Nephron (organoid): ENCODE data around the gene CD55.

Experiments
- H3K27ac Mint-ChIP-seq, 3 experiments: 2 replicates each; pipeline ENCODE4 v1.8.0; 2020; ENCODE audit warnings: mixed read lengths in 3 of 3, mild to moderate bottlenecking in 2 of 3, moderate library complexity in 1 of 3
- H3K27me3 Mint-ChIP-seq: 2 replicates; pipeline ENCODE4 v1.8.0; 2021; ENCODE audit warnings: low read depth, mild to moderate bottlenecking, moderate library complexity, mixed read lengths
- H3K36me3 Mint-ChIP-seq: 2 replicates; pipeline ENCODE4 v1.8.0; 2020; ENCODE audit warnings: low read depth, mixed read lengths
- H3K4me1 Mint-ChIP-seq: 2 replicates; pipeline ENCODE4 v1.8.0; 2020; ENCODE audit warnings: mixed read lengths
- H3K4me3 Mint-ChIP-seq, 3 experiments: 2 replicates each; pipeline ENCODE4 v1.8.0; 2020; ENCODE audit warnings: mild to moderate bottlenecking in 3 of 3, mixed read lengths in 3 of 3, moderate library complexity in 2 of 3
- H3K9me3 Mint-ChIP-seq: 2 replicates; pipeline ENCODE4 v1.8.0; 2020; ENCODE audit warnings: mixed read lengths
- TF ChIP-seq, protein P1 (sequence below), 3 experiments: fragments of 200-600 bp; sonication (generic); IDR thresholded peaks; one replicate each; pipeline ENCODE4 v1.5.0; 2021; ENCODE audit warnings: antibody characterized with exemption in 3 of 3; ENCODE audit not compliant: unreplicated experiment in 3 of 3

CD55 gene

DNA sequence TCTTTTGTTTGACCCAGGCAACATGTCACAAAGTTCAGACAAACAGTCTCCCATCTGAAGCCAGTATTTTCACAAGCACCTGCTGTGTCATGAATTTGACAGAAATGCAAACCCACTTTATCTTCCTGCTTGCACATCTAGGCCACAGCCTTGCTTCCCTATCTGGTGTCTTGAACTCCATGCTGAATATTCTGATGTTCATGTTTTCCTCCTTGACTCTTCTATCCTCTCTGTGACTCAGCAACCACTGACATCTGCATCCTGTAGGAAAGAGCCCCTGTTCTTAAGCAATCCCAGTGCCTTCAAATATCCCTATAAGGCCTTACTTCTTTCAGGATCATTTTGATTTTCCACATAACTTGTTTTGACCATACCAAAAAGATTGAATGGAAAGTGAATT lies 6.5 kb downstream of the CD55 start:
- no peak overlapping the region for H3K27ac Mint-ChIP-seq

DNA sequence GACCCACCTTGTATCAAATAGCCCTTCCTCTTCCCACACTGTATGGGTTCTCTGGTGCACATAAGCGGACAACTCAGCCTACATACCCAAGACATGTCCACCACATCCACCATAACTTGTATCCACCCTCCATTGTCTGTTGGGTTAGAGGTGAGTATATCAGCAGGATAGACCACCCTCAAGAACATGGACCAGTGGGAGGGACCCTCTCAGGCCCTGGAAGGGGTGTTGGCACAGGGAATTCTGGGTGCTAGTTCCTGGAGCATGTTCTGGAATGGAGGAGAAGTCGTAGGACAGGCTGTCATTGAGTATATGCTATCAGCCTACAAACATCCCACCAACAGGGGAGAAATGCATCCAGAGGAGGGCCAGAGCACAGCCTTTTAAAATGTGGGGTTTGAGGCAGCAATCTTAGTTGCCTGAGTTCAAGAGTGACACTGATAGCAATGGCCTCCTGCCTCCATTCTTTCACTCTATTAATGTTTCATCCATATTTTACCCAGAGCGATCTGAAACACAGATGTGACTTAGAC lies 7.5 kb downstream of the CD55 start:
- Mint-ChIP-seq H3K4me3 (no peak overlapping the region), H3K36me3 (peaks cover 9% of the 10 kb centered on the region), H3K27me3 (no peaks in the 10 kb centered on the region)

More for the DNA sequence above, 6.5 kb downstream of the CD55 start:
- Mint-ChIP-seq H3K4me1 (no peaks in the 10 kb centered on the region), H3K4me3 (no peak overlapping the region), H3K36me3 (peaks cover under 1% of the 10 kb centered on the region), H3K9me3 (peaks cover 1% of the 10 kb centered on the region), H3K27me3 (no peaks in the 10 kb centered on the region)
- TF ChIP-seq, protein P1, sequence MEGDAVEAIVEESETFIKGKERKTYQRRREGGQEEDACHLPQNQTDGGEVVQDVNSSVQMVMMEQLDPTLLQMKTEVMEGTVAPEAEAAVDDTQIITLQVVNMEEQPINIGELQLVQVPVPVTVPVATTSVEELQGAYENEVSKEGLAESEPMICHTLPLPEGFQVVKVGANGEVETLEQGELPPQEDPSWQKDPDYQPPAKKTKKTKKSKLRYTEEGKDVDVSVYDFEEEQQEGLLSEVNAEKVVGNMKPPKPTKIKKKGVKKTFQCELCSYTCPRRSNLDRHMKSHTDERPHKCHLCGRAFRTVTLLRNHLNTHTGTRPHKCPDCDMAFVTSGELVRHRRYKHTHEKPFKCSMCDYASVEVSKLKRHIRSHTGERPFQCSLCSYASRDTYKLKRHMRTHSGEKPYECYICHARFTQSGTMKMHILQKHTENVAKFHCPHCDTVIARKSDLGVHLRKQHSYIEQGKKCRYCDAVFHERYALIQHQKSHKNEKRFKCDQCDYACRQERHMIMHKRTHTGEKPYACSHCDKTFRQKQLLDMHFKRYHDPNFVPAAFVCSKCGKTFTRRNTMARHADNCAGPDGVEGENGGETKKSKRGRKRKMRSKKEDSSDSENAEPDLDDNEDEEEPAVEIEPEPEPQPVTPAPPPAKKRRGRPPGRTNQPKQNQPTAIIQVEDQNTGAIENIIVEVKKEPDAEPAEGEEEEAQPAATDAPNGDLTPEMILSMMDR (IDR thresholded peaks at IDR 0.05; ENCODE audit: unreplicated experiment in 3 of 3): no peak

DNA sequence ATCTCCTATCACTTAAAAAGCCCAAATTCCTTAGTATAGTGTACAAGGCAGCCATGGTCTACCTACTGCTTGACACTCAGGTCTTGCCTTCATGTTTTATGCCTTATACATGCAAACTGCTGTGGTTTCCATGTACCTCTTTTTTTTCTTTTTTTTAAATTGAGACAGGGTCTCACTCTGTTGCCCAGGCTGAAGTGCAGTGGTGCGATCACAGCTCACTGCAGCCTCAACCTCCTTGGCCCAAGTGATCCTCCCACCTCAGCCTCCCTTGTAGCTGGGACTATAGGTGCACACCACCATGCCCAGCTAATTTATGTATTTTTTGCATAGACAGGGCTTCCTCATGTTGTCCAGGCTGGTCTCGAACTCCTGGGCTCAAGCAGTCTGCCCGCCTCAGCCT lies 8.0 kb downstream of the CD55 start:
- Mint-ChIP-seq H3K4me3 (no peak overlapping the region), H3K36me3 (peaks cover 9% of the 10 kb centered on the region), H3K27me3 (no peaks in the 10 kb centered on the region), H3K27ac (no peak overlapping the region), H3K4me1 (no peaks in the 10 kb centered on the region), H3K9me3 (peaks cover 13% of the 10 kb centered on the region)
- TF ChIP-seq, protein P1 (IDR thresholded peaks at IDR 0.05; ENCODE audit: unreplicated experiment in 3 of 3): no peak

More for the DNA sequence above, 7.5 kb downstream of the CD55 start:
- Mint-ChIP-seq H3K27ac (no peak overlapping the region), H3K9me3 (peaks cover 9% of the 10 kb centered on the region), H3K4me1 (no peaks in the 10 kb centered on the region)
- TF ChIP-seq, protein P1 (IDR thresholded peaks at IDR 0.05; ENCODE audit: unreplicated experiment in 3 of 3): no peak

DNA sequence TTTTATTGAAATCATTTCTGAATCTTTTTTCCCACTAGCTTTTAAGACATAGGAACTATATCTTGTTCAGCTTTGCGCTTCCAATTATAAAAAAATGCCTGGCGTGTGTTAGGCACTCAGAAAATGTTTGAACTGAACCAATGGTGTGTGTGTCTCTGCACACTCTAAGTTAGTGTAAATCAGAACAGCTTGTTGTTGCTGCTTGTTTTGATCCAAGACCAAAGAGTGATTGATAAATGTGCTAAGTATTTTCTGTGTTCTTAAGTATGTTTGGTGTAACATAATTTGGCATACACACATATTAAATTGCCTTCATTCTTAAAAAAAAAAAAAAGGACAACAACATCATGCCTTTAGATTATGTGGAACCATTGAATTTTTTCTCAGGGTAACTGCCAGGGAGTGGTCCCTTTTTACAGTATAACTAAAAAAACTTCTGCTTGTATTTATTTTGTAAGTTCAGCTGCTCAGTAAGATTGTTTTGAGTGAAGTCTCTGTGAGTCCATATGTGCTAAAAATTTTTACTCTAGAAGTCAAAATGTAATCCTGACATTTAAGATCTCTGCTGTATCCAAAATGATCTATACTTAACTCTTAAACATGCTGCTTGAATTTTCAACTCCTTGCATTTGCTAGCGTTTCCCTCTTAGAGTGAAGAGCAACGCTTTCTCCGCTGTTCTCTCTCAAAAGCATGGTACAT lies 8.7 kb downstream of the CD55 start:
- Mint-ChIP-seq H3K4me1 (no peaks in the 10 kb centered on the region), H3K9me3 (peaks cover 15% of the 10 kb centered on the region), H3K36me3 (peaks cover 9% of the 10 kb centered on the region), H3K4me3 (no peak overlapping the region), H3K27ac (no peak overlapping the region), H3K27me3 (no peaks in the 10 kb centered on the region)
- TF ChIP-seq, protein P1 (IDR thresholded peaks at IDR 0.05; ENCODE audit: unreplicated experiment in 3 of 3): no peak

DNA sequence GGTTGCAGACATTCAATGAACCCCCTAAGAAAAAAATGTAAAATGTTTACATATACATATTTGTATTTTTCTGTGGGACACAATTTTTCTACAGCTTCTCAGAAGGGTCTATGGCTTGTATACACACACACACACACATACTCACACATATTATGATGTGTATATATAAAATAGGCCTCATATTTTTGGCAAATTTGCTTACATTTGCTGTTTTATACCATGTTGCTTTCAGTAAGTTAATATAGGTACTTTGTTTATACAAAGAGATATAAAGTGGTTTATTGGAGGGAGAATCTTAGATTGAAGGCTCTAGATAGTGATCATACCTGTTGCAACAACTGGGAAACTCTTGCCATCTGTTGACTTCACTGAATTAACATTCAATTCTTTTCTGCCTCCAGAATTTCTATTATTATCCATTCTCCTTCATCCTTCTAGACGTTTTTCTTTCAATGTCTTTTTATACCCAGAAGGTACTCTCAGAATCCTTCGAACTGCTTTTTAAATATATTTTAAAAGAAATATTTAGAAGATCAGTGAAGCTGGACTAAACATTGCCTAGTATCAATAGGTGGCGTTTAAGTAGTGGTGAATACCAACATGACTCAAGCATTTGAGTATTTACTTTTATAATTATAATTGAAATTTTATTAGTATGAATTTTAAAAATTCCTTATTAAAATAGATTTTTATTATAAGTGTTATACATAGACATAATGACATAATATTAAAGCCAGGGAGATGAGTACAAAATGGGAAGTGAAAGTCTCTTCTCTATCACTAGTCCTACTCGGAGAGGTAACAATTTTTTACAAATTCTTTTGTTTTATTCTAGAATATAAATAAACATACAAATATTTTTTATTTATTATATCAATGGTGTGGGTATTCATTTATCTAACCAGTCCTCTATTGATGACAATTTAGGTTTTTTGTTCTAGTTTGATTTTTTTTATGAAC lies 10.2 kb downstream of the CD55 start:
- Mint-ChIP-seq H3K4me3 (no peak overlapping the region), H3K4me1 (no peaks in the 10 kb centered on the region), H3K36me3 (peaks cover 10% of the 10 kb centered on the region), H3K9me3 (peaks cover 15% of the 10 kb centered on the region), H3K27me3 (no peaks in the 10 kb centered on the region), H3K27ac (no peak overlapping the region)
- TF ChIP-seq, protein P1 (IDR thresholded peaks at IDR 0.05; ENCODE audit: unreplicated experiment in 3 of 3): no peak
